ENCODE results near the gene NPHS1.

- no peak for TF ChIP-seq CTCF (IDR thresholded peaks at IDR 0.05)
- no peak for TF ChIP-seq POLR2A (IDR thresholded peaks at IDR 0.05)
Measured at GRCh38 chr19:35901055-35901644, 48.8 kb upstream of the NPHS1 start.
